ENCODE data around the gene ETV3. TPM values are rescaled to one million over a fixed set of nuclear protein-coding genes. Genes with fewer than 3 reads are reported as not detected.

Gene ETV3
- total RNA-seq, 1 experiment from 2014 or later = 22.2 TPM

DNA sequence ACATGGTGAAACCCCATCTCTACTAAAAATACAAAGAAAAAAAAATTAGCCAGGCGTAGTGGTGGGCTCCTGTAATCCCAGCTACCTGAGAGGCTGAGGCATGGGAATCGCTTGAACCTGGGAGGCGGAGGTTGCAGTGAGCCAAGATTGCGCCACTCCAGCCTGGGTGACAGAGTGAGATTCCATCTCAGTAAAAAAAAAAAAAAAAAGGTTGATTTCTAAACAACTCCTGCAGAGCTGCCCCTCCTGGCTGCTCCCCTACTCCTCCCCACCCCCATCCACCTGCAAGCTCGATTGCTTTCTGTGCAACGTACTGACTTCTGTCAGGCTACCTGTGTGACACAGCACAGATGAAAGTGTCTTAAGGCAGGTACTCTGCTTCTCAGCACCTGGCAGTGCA is 51.9 kb downstream of the ETV3 start:
- no peaks in the 10 kb centered on the region for H3K36me3 ChIP-seq (ENCODE audit: control insufficient read depth, insufficient read depth, low read length)
- no peak overlapping the region for H3K4me3 ChIP-seq (ENCODE audit: low read depth in 2 of 2, low read length in 2 of 2)
- ChIA-PET POLR2A (no interaction called here), CTCF (interaction anchor here (0.6 to 1.7 kb wide), 3 partner anchors 9 to 27 kb away, joined by 3 to 7 read pairs (median 4); no protein-coding TSS in a partner anchor)
- intact Hi-C loops (cut with micrococcal nuclease; ENCODE audit: unreplicated experiment) = no loop called here
- no peak for DNase-seq (ENCODE audit: low read depth, low spot score)
- H3K4me1 ChIP-seq (ENCODE audit: control insufficient read depth, insufficient read depth, low read length) = no peaks in the 10 kb centered on the region
- H3K27me3 ChIP-seq (ENCODE audit: control insufficient read depth, insufficient read depth, low read length) = no peaks in the 10 kb centered on the region
- no peak overlapping the region for H3K27ac ChIP-seq (ENCODE audit: low read length)
- in situ Hi-C loops (cut with HindIII; ENCODE audit: low pct_unique_long_range_greater_than_20kb, low sequenced_read_pairs) = no loop called here
- BruUV-seq (replicated peaks) = no TSS peak
- no peak for ATAC-seq
- no peaks in the 10 kb centered on the region for H3K9me3 ChIP-seq (ENCODE audit: control insufficient read depth, insufficient read depth, low read depth, low read length)
- no peak for TF ChIP-seq TCF7L2 (IDR thresholded peaks at IDR 0.05; ENCODE audit: low read depth, low read length)
- TF ChIP-seq, protein P1, sequence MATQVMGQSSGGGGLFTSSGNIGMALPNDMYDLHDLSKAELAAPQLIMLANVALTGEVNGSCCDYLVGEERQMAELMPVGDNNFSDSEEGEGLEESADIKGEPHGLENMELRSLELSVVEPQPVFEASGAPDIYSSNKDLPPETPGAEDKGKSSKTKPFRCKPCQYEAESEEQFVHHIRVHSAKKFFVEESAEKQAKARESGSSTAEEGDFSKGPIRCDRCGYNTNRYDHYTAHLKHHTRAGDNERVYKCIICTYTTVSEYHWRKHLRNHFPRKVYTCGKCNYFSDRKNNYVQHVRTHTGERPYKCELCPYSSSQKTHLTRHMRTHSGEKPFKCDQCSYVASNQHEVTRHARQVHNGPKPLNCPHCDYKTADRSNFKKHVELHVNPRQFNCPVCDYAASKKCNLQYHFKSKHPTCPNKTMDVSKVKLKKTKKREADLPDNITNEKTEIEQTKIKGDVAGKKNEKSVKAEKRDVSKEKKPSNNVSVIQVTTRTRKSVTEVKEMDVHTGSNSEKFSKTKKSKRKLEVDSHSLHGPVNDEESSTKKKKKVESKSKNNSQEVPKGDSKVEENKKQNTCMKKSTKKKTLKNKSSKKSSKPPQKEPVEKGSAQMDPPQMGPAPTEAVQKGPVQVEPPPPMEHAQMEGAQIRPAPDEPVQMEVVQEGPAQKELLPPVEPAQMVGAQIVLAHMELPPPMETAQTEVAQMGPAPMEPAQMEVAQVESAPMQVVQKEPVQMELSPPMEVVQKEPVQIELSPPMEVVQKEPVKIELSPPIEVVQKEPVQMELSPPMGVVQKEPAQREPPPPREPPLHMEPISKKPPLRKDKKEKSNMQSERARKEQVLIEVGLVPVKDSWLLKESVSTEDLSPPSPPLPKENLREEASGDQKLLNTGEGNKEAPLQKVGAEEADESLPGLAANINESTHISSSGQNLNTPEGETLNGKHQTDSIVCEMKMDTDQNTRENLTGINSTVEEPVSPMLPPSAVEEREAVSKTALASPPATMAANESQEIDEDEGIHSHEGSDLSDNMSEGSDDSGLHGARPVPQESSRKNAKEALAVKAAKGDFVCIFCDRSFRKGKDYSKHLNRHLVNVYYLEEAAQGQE (IDR thresholded peaks at IDR 0.05; ENCODE audit: insufficient read depth in 1 of 2, low read depth in 2 of 2, low read length in 1 of 2) = no peak
- TF ChIP-seq, protein P2, sequence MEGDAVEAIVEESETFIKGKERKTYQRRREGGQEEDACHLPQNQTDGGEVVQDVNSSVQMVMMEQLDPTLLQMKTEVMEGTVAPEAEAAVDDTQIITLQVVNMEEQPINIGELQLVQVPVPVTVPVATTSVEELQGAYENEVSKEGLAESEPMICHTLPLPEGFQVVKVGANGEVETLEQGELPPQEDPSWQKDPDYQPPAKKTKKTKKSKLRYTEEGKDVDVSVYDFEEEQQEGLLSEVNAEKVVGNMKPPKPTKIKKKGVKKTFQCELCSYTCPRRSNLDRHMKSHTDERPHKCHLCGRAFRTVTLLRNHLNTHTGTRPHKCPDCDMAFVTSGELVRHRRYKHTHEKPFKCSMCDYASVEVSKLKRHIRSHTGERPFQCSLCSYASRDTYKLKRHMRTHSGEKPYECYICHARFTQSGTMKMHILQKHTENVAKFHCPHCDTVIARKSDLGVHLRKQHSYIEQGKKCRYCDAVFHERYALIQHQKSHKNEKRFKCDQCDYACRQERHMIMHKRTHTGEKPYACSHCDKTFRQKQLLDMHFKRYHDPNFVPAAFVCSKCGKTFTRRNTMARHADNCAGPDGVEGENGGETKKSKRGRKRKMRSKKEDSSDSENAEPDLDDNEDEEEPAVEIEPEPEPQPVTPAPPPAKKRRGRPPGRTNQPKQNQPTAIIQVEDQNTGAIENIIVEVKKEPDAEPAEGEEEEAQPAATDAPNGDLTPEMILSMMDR (IDR thresholded peaks at IDR 0.05) = no peak
- no peak for TF ChIP-seq SIN3A (IDR thresholded peaks at IDR 0.05; ENCODE audit: borderline replicate concordance, insufficient read depth, low read depth, low read length)
- TF ChIP-seq POLR2AphosphoS5 (IDR thresholded peaks at IDR 0.05; ENCODE audit: low read depth, low read length) = no peak

DNA sequence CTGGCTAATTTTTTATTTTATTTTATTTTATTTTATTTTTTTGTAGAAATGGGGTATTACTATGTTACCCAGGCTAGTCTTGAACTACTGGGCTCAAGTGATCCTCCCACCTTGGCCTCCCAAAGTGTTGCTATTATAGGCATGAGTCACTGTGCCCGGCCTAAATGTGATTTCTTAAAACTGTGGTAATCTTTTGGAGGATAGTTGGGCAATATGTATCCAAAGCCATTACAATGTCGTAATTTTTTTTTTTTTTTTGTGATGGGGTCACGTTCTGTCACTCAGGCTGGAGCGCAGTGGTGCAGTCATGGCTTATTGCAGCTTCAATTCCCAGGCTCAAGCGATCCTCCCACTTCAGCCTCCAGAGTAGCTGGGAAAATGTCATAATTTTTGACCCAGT is 52.8 kb downstream of the ETV3 start:
- CTCF ChIA-PET = no interaction called here
- in situ Hi-C loops (cut with HindIII; ENCODE audit: low pct_unique_long_range_greater_than_20kb, low sequenced_read_pairs) (no loop called here), intact Hi-C loops (cut with micrococcal nuclease; ENCODE audit: unreplicated experiment) (no loop called here)
- DNase-seq (ENCODE audit: low read depth, low spot score) = no peak
- POLR2A ChIA-PET = interaction anchor here (0.6 kb wide), 1 partner anchor 35 kb away, joined by 3 read pairs; no protein-coding TSS in a partner anchor
- H3K27ac ChIP-seq (ENCODE audit: low read length) = no peak overlapping the region
- H3K9me3 ChIP-seq (ENCODE audit: control insufficient read depth, insufficient read depth, low read depth, low read length) = no peaks in the 10 kb centered on the region
- no TSS peak for BruUV-seq (replicated peaks)
- no peaks in the 10 kb centered on the region for H3K36me3 ChIP-seq (ENCODE audit: control insufficient read depth, insufficient read depth, low read length)
- H3K4me3 ChIP-seq (ENCODE audit: low read depth in 2 of 2, low read length in 2 of 2) = no peak overlapping the region
- no peak for ATAC-seq
- H3K27me3 ChIP-seq (ENCODE audit: control insufficient read depth, insufficient read depth, low read length) = no peaks in the 10 kb centered on the region
- TF ChIP-seq SIN3A (IDR thresholded peaks at IDR 0.05; ENCODE audit: borderline replicate concordance, insufficient read depth, low read depth, low read length) (no peak), TCF7L2 (IDR thresholded peaks at IDR 0.05; ENCODE audit: low read depth, low read length) (no peak), POLR2AphosphoS5 (IDR thresholded peaks at IDR 0.05; ENCODE audit: low read depth, low read length) (no peak)
- TF ChIP-seq, protein P2 (IDR thresholded peaks at IDR 0.05) = no peak
- TF ChIP-seq, protein P1 (IDR thresholded peaks at IDR 0.05; ENCODE audit: insufficient read depth in 1 of 2, low read depth in 2 of 2, low read length in 1 of 2) = no peak
- no peaks in the 10 kb centered on the region for H3K4me1 ChIP-seq (ENCODE audit: control insufficient read depth, insufficient read depth, low read length)

Data from Panc1 (cell line).